HG02884 (cell line): ENCODE results near the gene LMNB1.
"Not testable (repeated sequence)": the region's sequence is repeated elsewhere in the genome, so short reads cannot be mapped to it uniquely, and the experiment has no call there.

Experiments
- ATAC-seq: cut with Tn5 transposase; IDR thresholded peaks from one replicate; pipeline ENCODE4 v1.9.1; 2021; ENCODE audit warnings: mild to moderate bottlenecking, moderate library complexity; ENCODE audit not compliant: unreplicated experiment

The LMNB1 gene

GRCh38 chr5:126776499-126777256 is at the start of gene LMNB1:
Gene LMNB1 (plus strand): TSS chr5:126777136. CDS start chr5:126777509, 373 bp downstream.
- ATAC-seq: peak; percentile 61

- ATAC-seq: no peak
These were observed 44.2 kb upstream of the LMNB1 start for GRCh38 chr5:126732716-126733115.

GRCh38 chr5:126734573-126734972 is 42.4 kb upstream of the LMNB1 start:
- not testable (repeated sequence) for ATAC-seq

GRCh38 chr5:126736141-126736540 is 40.8 kb upstream of the LMNB1 start:
- no peak for ATAC-seq

GRCh38 chr5:126741361-126741760 is 35.6 kb upstream of the LMNB1 start:
- ATAC-seq: no peak

GRCh38 chr5:126742425-126742824 is 34.5 kb upstream of the LMNB1 start:
- no peak for ATAC-seq

GRCh38 chr5:126744836-126745235 is 32.1 kb upstream of the LMNB1 start:
- no peak for ATAC-seq

GRCh38 chr5:126745259-126745992 is 31.5 kb upstream of the LMNB1 start:
- no peak for ATAC-seq

- no peak for ATAC-seq
These were observed 30.6 kb upstream of the LMNB1 start for GRCh38 chr5:126746290-126746689.

GRCh38 chr5:126752081-126752785 is 24.7 kb upstream of the LMNB1 start:
- no peak for ATAC-seq

- no peak for ATAC-seq
These were observed 23.7 kb upstream of the LMNB1 start for GRCh38 chr5:126753227-126753626.

- no peak for ATAC-seq
These were observed 22.3 kb upstream of the LMNB1 start for GRCh38 chr5:126754609-126755008.

GRCh38 chr5:126755593-126755992 is 21.3 kb upstream of the LMNB1 start:
- ATAC-seq: no peak

- ATAC-seq: no peak
These were observed 19.1 kb upstream of the LMNB1 start for GRCh38 chr5:126757713-126758357.

- no peak for ATAC-seq
These were observed 13.6 kb upstream of the LMNB1 start for GRCh38 chr5:126763371-126763770.

- ATAC-seq: no peak
These were observed 7.2 kb upstream of the LMNB1 start for GRCh38 chr5:126769703-126770102.

GRCh38 chr5:126773536-126773935 is 3.4 kb upstream of the LMNB1 start:
- ATAC-seq: not testable (repeated sequence)

GRCh38 chr5:126774595-126774994 is 2.3 kb upstream of the LMNB1 start:
- ATAC-seq: not testable (repeated sequence)

GRCh38 chr5:126777257-126777974 is 480 bp downstream of the LMNB1 start:
- ATAC-seq: peak; percentile 0

- ATAC-seq: peak; percentile 59
These were observed 1.2 kb downstream of the LMNB1 start for GRCh38 chr5:126777975-126778674.
